HUES48 (cell line): ENCODE results near the gene RAB1A.
A peak's percentile ranks its signal among the peaks of the same experiment; 100 is the strongest.

ENCODE experiments used
- H3K27ac ChIP-seq: one replicate; pipeline ENCODE4 v1.7.0; 2013; ENCODE audit warnings: low read depth, low read length, inconsistent platforms
- H3K27me3 ChIP-seq: 2 replicates; pipeline ENCODE4 v1.6.1; 2013; ENCODE audit warnings: mild to moderate bottlenecking, low read length; ENCODE audit not compliant: control insufficient read depth, insufficient read depth
- H3K36me3 ChIP-seq: 2 replicates; pipeline ENCODE4 v1.6.1; 2013; ENCODE audit warnings: low read length; ENCODE audit not compliant: control insufficient read depth, insufficient read depth
- H3K4me1 ChIP-seq: 2 replicates; pipeline ENCODE4 v1.6.1; 2013; ENCODE audit warnings: mild to moderate bottlenecking, low read length; ENCODE audit not compliant: control insufficient read depth, insufficient read depth
- H3K4me3 ChIP-seq: 2 replicates; pipeline ENCODE4 v1.5.1; 2013; ENCODE audit warnings: mild to moderate bottlenecking, low read depth, low read length
- H3K9ac ChIP-seq: 2 replicates; pipeline ENCODE4 v1.6.1; 2013; ENCODE audit warnings: mild to moderate bottlenecking, low read depth, low read length, moderate library complexity
- H3K9me3 ChIP-seq: 2 replicates; pipeline ENCODE4 v1.6.1; 2013; ENCODE audit warnings: low read length; ENCODE audit not compliant: control insufficient read depth, insufficient read depth

RAB1A gene

GRCh38 chr2:65059071-65059470 lies 70.8 kb downstream of the RAB1A start:
- no peak overlapping the region for H3K4me3 ChIP-seq
- H3K4me1 ChIP-seq: peaks cover 8% of the 10 kb centered on the region
- no peak overlapping the region for H3K9ac ChIP-seq

GRCh38 chr2:65057391-65058052 lies 72.4 kb downstream of the RAB1A start:
- H3K4me1 ChIP-seq: peaks cover 8% of the 10 kb centered on the region

More at GRCh38 chr2:65059071-65059470, 70.8 kb downstream of the RAB1A start:
- no peaks in the 10 kb centered on the region for H3K9me3 ChIP-seq
- no peaks in the 10 kb centered on the region for H3K27me3 ChIP-seq
- H3K36me3 ChIP-seq: 0 out of 2 replicates have a peak, but pooled peaks cover 4% of the 10 kb centered on the region
- H3K27ac ChIP-seq: no peak overlapping the region

GRCh38 chr2:65057054-65057375 lies 72.9 kb downstream of the RAB1A start:
- peaks cover 8% of the 10 kb centered on the region for H3K4me1 ChIP-seq
- peak overlapping the region; percentile 89 for H3K9ac ChIP-seq
- 0 out of 2 replicates have a peak, but pooled peaks cover 4% of the 10 kb centered on the region for H3K36me3 ChIP-seq
- H3K27ac ChIP-seq: peak overlapping the region; percentile 76
- H3K4me3 ChIP-seq: peak overlapping the region; percentile 71
- H3K9me3 ChIP-seq: no peaks in the 10 kb centered on the region
- no peaks in the 10 kb centered on the region for H3K27me3 ChIP-seq

More at GRCh38 chr2:65057391-65058052, 72.4 kb downstream of the RAB1A start:
- Histone ChIP-seq H3K27ac (no peak overlapping the region), H3K9ac (peak overlapping the region; percentile 89), H3K36me3 (0 out of 2 replicates have a peak, but pooled peaks cover 4% of the 10 kb centered on the region), H3K4me3 (peak overlapping the region; percentile 71), H3K9me3 (no peaks in the 10 kb centered on the region), H3K27me3 (no peaks in the 10 kb centered on the region)

DNA sequence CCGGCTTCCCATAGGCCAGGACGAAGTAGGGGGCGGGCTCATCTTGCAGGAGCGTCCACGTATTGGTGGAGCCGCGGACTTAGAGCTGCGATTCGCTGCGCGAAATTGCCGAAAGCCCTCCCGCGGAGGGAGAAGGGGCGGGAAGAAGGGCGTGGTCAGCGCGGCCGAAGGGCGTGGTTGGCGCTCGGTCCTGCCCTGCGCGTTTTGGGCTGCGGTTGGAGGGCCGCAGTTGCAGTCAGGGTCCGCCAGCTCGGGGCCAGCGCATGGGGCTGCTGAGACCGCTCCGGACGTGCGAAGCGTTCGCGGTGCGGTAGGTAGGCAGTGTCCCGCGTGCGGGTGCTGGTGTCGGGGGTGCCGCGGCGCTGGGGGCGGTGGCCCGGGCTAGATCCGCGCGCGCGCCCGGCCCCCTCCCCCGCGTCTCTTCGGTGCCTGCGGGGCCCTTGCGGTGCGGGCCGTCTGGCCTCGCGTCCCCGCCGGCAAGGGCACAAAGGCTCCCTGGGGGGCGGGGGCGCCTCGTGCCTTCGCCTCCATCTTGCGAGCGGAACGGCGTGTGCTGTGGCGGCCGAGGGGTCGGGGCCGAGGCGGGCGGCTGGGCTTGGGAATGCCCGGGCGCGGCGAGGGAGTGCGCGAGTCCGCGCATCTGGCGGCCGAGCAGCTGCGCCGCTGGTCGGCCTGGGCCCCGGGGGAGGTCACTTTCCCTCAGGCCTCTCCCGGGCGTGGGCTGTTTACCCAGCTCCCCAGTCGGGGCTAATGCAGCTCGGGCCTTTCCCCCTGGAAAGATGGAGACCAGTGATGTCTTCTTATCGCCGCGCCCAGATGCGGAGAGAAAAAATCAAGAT lies 73.5 kb downstream of the RAB1A start, which contains the start of gene CEP68:
Gene CEP68, plus strand, starts transcription at position 202 of the 839 bp plus-strand sequence. CDS start 13,029 bp downstream, outside the sequence.
- peak within 1 kb of the TSS; percentile 89 for H3K9ac ChIP-seq
- peaks cover 8% of the 10 kb centered on the region for H3K4me1 ChIP-seq
- peak within 1 kb of the TSS; percentile 71 for H3K4me3 ChIP-seq
- H3K27ac ChIP-seq: peak within 1 kb of the TSS; percentile 76
- no peaks in the 10 kb centered on the region for H3K9me3 ChIP-seq
- H3K36me3 ChIP-seq: 0 out of 2 replicates have a peak, but pooled peaks cover 4% of the 10 kb centered on the region
- no peaks in the 10 kb centered on the region for H3K27me3 ChIP-seq

GRCh38 chr2:65055422-65056214 lies 74.3 kb downstream of the RAB1A start:
- peak overlapping the region; percentile 26; the same call in 1 of the 2 replicates for H3K9ac ChIP-seq
- H3K36me3 ChIP-seq: 0 out of 2 replicates have a peak, but pooled peaks cover 4% of the 10 kb centered on the region
- peak overlapping the region; percentile 37 for H3K27ac ChIP-seq
- H3K4me3 ChIP-seq: peak overlapping the region; percentile 71
- peaks cover 8% of the 10 kb centered on the region for H3K4me1 ChIP-seq
- no peaks in the 10 kb centered on the region for H3K27me3 ChIP-seq
- H3K9me3 ChIP-seq: no peaks in the 10 kb centered on the region

DNA sequence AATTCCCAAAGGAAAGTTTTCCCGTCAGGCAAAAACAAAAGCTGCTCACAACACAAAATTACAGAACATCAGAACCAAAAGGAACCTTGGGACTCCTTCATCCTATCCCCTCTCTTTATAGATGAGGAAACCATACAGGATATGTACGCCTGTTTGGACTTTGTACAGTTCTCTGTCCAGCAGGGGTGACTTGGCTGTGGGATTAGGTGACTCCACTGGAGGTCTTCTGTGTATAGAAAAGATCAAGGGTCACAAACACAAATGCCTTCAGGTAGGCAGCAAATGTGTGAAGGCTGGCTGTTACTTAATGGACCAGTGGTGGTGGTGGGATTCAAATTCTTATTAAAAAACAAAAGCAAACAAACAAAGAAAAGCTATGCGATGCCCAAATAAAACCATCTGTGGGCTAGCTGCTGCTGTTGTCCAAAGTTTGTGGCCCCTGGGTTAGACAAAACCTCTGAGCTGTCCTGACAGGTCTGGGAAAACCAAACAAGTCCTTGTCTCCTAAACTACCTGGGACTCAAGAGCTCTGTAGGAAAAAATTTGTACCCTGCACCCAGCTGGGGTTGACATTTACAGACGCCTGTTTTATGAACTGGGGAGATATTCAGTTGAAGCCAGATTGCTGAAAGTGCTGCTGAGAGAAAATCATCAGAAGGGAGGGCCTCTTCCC lies 75.0 kb downstream of the RAB1A start:
- 0 out of 2 replicates have a peak, but pooled peaks cover 4% of the 10 kb centered on the region for H3K36me3 ChIP-seq
- peak overlapping the region; percentile 71; the same call in 1 of the 2 replicates for H3K4me3 ChIP-seq
- no peak overlapping the region for H3K9ac ChIP-seq
- H3K27ac ChIP-seq: no peak overlapping the region
- no peaks in the 10 kb centered on the region for H3K9me3 ChIP-seq
- H3K27me3 ChIP-seq: no peaks in the 10 kb centered on the region
- peaks cover 8% of the 10 kb centered on the region for H3K4me1 ChIP-seq

DNA sequence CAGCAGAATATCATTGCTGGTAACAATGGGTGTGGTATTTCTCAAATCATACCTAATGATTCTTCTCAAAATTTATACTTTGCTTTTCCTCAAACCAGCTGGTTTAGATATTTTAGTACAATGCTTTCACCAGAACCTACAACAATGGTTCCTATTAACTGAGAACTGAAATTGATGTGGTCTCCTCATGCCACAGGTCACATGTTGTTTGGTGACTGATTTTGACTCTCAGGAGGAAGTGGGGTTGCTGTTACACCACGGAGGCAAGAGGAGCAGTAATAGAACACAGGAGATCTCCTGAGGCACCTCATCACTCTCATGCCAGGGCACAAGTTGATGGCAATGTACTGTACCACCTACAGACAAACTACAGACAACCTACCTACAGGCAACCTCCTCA lies 76.7 kb downstream of the RAB1A start:
- Histone ChIP-seq H3K36me3 (0 out of 2 replicates have a peak, but pooled peaks cover 2% of the 10 kb centered on the region), H3K4me3 (no peak overlapping the region), H3K27me3 (no peaks in the 10 kb centered on the region), H3K9me3 (peaks cover 9% of the 10 kb centered on the region), H3K27ac (no peak overlapping the region), H3K9ac (no peak overlapping the region), H3K4me1 (peaks cover 19% of the 10 kb centered on the region)

GRCh38 chr2:65050931-65051330 lies 79.0 kb downstream of the RAB1A start:
- H3K9ac ChIP-seq: no peak overlapping the region
- H3K4me1 ChIP-seq: peaks cover 17% of the 10 kb centered on the region
- peaks cover 9% of the 10 kb centered on the region for H3K36me3 ChIP-seq
- no peak overlapping the region for H3K4me3 ChIP-seq
- H3K27ac ChIP-seq: no peak overlapping the region
- H3K9me3 ChIP-seq: peaks cover 17% of the 10 kb centered on the region
- no peaks in the 10 kb centered on the region for H3K27me3 ChIP-seq

DNA sequence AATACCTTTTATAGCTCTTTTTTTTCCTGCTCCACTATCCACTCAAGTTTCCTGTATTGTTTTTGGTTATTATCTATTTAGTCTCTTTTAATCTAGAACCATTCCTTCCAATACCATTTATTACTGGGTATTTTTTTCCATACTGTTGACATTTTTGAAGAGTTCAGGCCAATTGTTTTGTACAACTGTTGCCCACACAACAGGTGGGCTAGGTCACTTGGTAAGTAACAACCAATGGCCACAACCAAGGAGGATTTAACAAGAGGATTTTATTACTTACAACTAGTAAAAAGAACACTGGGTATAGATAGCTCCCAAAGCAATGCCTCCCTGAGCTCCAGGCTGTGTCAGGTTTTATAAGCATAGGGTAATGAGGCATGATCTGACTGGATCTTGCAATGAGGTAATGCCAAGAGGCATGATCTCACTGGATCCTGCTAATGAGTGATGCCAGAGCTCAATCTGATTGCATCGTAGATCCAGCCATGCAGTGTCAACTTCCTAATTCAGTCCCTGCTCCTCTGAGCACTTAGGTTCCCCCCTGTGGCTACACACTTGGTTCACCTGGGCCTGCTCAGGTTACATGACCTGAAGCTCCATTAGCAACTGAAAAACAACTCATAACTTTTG lies 80.8 kb downstream of the RAB1A start:
- Histone ChIP-seq H3K27ac (peak overlapping the region; percentile 41), H3K27me3 (no peaks in the 10 kb centered on the region), H3K9ac (no peak overlapping the region; the same call in 1 of the 2 replicates), H3K4me1 (peaks cover 29% of the 10 kb centered on the region), H3K4me3 (no peak overlapping the region; the same call in 1 of the 2 replicates), H3K36me3 (peaks cover 18% of the 10 kb centered on the region), H3K9me3 (peaks cover 20% of the 10 kb centered on the region)
